Measurements from ENCODE around the gene CORO6. TPM values are rescaled to one million over a fixed set of nuclear protein-coding genes. Genes with fewer than 3 reads are reported as not detected.
A peak's percentile ranks its signal among the peaks of the same experiment; 100 is the strongest.

Gene CORO6
- total RNA-seq, 1 experiment from 2014 or later: 2.3 TPM

- no peak overlapping the region for H3K27ac ChIP-seq (ENCODE audit: insufficient read length, low read depth, low read length)
- no peak overlapping the region for H3K18ac ChIP-seq (ENCODE audit: insufficient read length, low read depth, low read length)
- peak overlapping the region; percentile 23 for H3K4me2 ChIP-seq (ENCODE audit: insufficient read depth, insufficient read length, low read length)
- H3K4ac ChIP-seq (ENCODE audit: low read depth, low read length): no peak overlapping the region
- H3K14ac ChIP-seq (ENCODE audit: insufficient read depth, low read length): 0 out of 2 replicates have a peak overlapping the region, but pooled peaks have one; percentile 54
- no peak overlapping the region for H3K9ac ChIP-seq (ENCODE audit: extremely low read depth, insufficient read length, low read length)
- H2BK5ac ChIP-seq (ENCODE audit: insufficient read length, low read length): no peak overlapping the region
- H3K36me3 Mint-ChIP-seq (ENCODE audit: insufficient read depth in 1 of 3, low read depth in 3 of 3): peaks cover 2 to 10% (median 8%) of the 10 kb centered on the region in 3 experiments; a peak in 4 of 7 replicates
- no peak overlapping the region for H2AFZ ChIP-seq (ENCODE audit: low read length)
- H3K9me3 Mint-ChIP-seq: no peaks in the 10 kb centered on the region
- H2BK120ac ChIP-seq (ENCODE audit: low read depth, low read length, poor library complexity, severe bottlenecking): no peak overlapping the region
- H3K56ac ChIP-seq (ENCODE audit: insufficient read length, low read depth, low read length): no peak overlapping the region
- H3K27me3 ChIP-seq (ENCODE audit: insufficient read depth, low read length): peaks cover 11% of the 10 kb centered on the region
- H3K23me2 ChIP-seq (ENCODE audit: insufficient read length, low read depth, low read length, poor library complexity, severe bottlenecking): peaks cover 9% of the 10 kb centered on the region
- peak overlapping the region in 1 of 2 experiments; percentile 33; a peak in 2 of 5 replicates for H3K4me3 Mint-ChIP-seq
- H3T11ph ChIP-seq (ENCODE audit: low read length): no peak overlapping the region
- H3K79me2 ChIP-seq (ENCODE audit: insufficient read depth, low read length): no peaks in the 10 kb centered on the region
- no peak overlapping the region for H3K27ac Mint-ChIP-seq
- no peaks in the 10 kb centered on the region for H3K79me1 ChIP-seq (ENCODE audit: insufficient read depth, low read depth, low read length, poor library complexity, severe bottlenecking)
- no peak overlapping the region for H3K23ac ChIP-seq (ENCODE audit: insufficient read length, low read depth, low read length)
- H2AK5ac ChIP-seq (ENCODE audit: insufficient read length, low read length): no peak overlapping the region
- H3K4me1 Mint-ChIP-seq: peaks cover 20 to 40% of the 10 kb centered on the region in 2 experiments
- no peaks in the 10 kb centered on the region for H4K20me1 ChIP-seq (ENCODE audit: control insufficient read depth, insufficient read depth, insufficient read length)
- peaks cover 57% of the 10 kb centered on the region for H3K27me3 Mint-ChIP-seq (ENCODE audit: low read depth)
- H2BK12ac ChIP-seq (ENCODE audit: insufficient read length, low read depth, low read length): no peak overlapping the region
- no peak overlapping the region for H4K5ac ChIP-seq (ENCODE audit: insufficient read length, low read depth, low read length)
- no peaks in the 10 kb centered on the region for H3K9me3 ChIP-seq (ENCODE audit: control insufficient read depth, low read depth, low read length)
- no peak overlapping the region for H4K91ac ChIP-seq (ENCODE audit: insufficient read length, low read depth, low read length)
- peak; percentile 93 for TF ChIP-seq CTCF (conservative IDR thresholded peaks at IDR 0.05)
- WGBS (ENCODE audit: extremely low coverage, insufficient read length, low lambda C conversion rate): no CpG with 5 or more reads among the region's 50 CpGs
- no peaks in the 10 kb centered on the region; the same call in 1 of the 2 replicates for H3K4me1 ChIP-seq (ENCODE audit: insufficient read depth, low read length)
- peak; percentile 98 for DNase-seq
- no peak overlapping the region for H2BK20ac ChIP-seq (ENCODE audit: low read depth, low read length, poor library complexity, severe bottlenecking)
- no peak overlapping the region for H2BK15ac ChIP-seq (ENCODE audit: low read depth, low read length)
- H4K8ac ChIP-seq (replicated peaks; ENCODE audit: insufficient read length, low read depth, low read length): no peak overlapping the region
These were observed 9.3 kb downstream of the CORO6 start for GRCh38 chr17:29613352-29613837.
